Gastrocnemius medialis (tissue), 4 donors: Measurements from ENCODE around the gene GPRC5B. TPM values are rescaled to one million over a fixed set of nuclear protein-coding genes. Genes with fewer than 3 reads are reported as not detected.

Experiments
- ATAC-seq, 2 donors: fragments of 150-250 bp; one replicate each; pipeline ENCODE4 v1.9.1; 2016
- DNase-seq, 2 donors: peaks; one replicate each; pipeline ENCODE4 v3.0.0-alpha.2; 2019
- H3K27ac ChIP-seq, 4 donors: fragments of 200-600 bp; sonication (generic); 1 replicate in 1 of 4; 2 replicates in 3 of 4; pipeline ENCODE4 v1.5.1; 2016 to 2018; ENCODE audit warnings: mild to moderate bottlenecking in 2 of 4, moderate library complexity in 1 of 4
- H3K27me3 ChIP-seq, 3 donors: fragments of 200-600 bp; sonication (generic) in 2 of 3; 1 replicate in 1 of 3; 2 replicates in 2 of 3; pipeline versions ENCODE4 v1.5.1 to v1.6.0; 2016 to 2019; ENCODE audit warnings: mild to moderate bottlenecking in 1 of 3, moderate library complexity in 1 of 3
- H3K36me3 ChIP-seq, 2 donors: fragments of 200-600 bp; sonication (generic) in 1 of 2; one replicate each; pipeline ENCODE4 v1.5.1; 2017 to 2018
- H3K4me1 ChIP-seq, 2 donors: fragments of 200-600 bp; sonication (generic) in 1 of 2; one replicate each; pipeline ENCODE4 v1.5.1; 2016 to 2017; ENCODE audit warnings: mild to moderate bottlenecking in 2 of 2
- H3K4me3 ChIP-seq, 4 donors: fragments of 200-600 bp; sonication (generic) in 3 of 4; 1 replicate in 1 of 4; 2 replicates in 3 of 4; pipeline ENCODE4 v1.5.1; 2016 to 2019; ENCODE audit warnings: mild to moderate bottlenecking in 2 of 4
- H3K9me3 ChIP-seq, 3 donors: fragments of 200-600 bp; sonication (generic) in 2 of 3; 1 replicate in 1 of 3; 2 replicates in 2 of 3; pipeline ENCODE4 v1.5.1; 2016 to 2019
- CTCF ChIP-seq, 5 experiments: fragments of 450-650 bp in 3 of 5; fragments of 200-600 bp in 2 of 5; sonication (generic) in 2 of 5; IDR thresholded peaks in 4 of 5; conservative IDR thresholded peaks in 1 of 5; 1 replicate in 4 of 5; 2 replicates in 1 of 5; pipeline ENCODE4 v1.5.1; 2016 to 2019; ENCODE audit warnings: antibody characterized with exemption in 5 of 5, mild to moderate bottlenecking in 3 of 5, moderate library complexity in 3 of 5
- POLR2A ChIP-seq, 2 donors: fragments of 450-650 bp; IDR thresholded peaks; one replicate each; pipeline ENCODE4 v1.6.1; 2017; ENCODE audit warnings: antibody characterized with exemption in 2 of 2, mild to moderate bottlenecking in 2 of 2, moderate library complexity in 2 of 2
- in situ Hi-C, 4 donors: fragments of 200-750 bp; cut with MboI; loops; one replicate each; pipeline versions ENCODE4 v1.15.0 to v1.8.0; 2017; ENCODE audit warnings: low sequenced_read_pairs in 4 of 4
- intact Hi-C: fragments of 100-400 bp; cut with DNase I; formaldehyde crosslinking; loops from one replicate; pipeline ENCODE4 v1.15.1; 2023; ENCODE audit warnings: low total_unique reads
- total RNA-seq, 4 donors: library from RNA; depleted of rRNA; stranded (reverse); fragments of >200 nt; gene quantifications; one replicate each; pipeline versions ENCODE4 v1.1.0 to v1.2.3, GENCODE V29; 2016

The GPRC5B gene
- total RNA-seq, 4 donors from 2014 or later, result 41.9 to 89.2 (median 71.3) TPM

- Histone ChIP-seq H3K4me3 (no peak overlapping the region), H3K27me3 (no peaks in the 10 kb centered on the region), H3K9me3 (no peaks in the 10 kb centered on the region), H3K36me3 (no peaks in the 10 kb centered on the region), H3K27ac (peak overlapping the region; percentile 86 to 99 (median 98)), H3K4me1 (peaks cover 46 to 72% of the 10 kb centered on the region in 2 donors)
- DNase-seq (no peak), ATAC-seq (no peak)
- intact Hi-C loops (loop anchor here (5.0 to 10.0 kb wide), 2 partner anchors 49 to 1076 kb away; partner anchors contain the start of gene ARL6IP1), in situ Hi-C loops (loop anchor here in 2 of 4 donors (10.0 to 25.0 kb wide), 3 partner anchors 76 to 194 kb away; no protein-coding TSS in a partner anchor)
- no peak for TF ChIP-seq POLR2A (IDR thresholded peaks at IDR 0.05)
- no peak for TF ChIP-seq CTCF (IDR thresholded peaks at IDR 0.05 in 4 of 5, conservative IDR thresholded peaks at IDR 0.05 in 1 of 5)
Observed at GRCh38 chr16:19881028-19881427, 3.6 kb downstream of the GPRC5B start.

GRCh38 chr16:19879241-19879792 is 5.3 kb downstream of the GPRC5B start:
- DNase-seq (peak; percentile 63 to 65), ATAC-seq (peak; percentile 22 to 29)
- intact Hi-C loops, result loop anchor here (5.0 kb wide), 1 partner anchor 1023 kb away; the partner anchor contains the start of genes DCUN1D3 and LYRM1
- no peaks in the 10 kb centered on the region for H3K9me3 ChIP-seq
- TF ChIP-seq POLR2A (IDR thresholded peaks at IDR 0.05), result no peak
- no peak for TF ChIP-seq CTCF (IDR thresholded peaks at IDR 0.05 in 4 of 5, conservative IDR thresholded peaks at IDR 0.05 in 1 of 5)
- in situ Hi-C loops, result loop anchor here in 2 of 4 donors (10.0 to 25.0 kb wide), 2 partner anchors 175 to 192 kb away; no protein-coding TSS in a partner anchor
- no peaks in the 10 kb centered on the region for H3K27me3 ChIP-seq
- peaks cover 52 to 82% of the 10 kb centered on the region in 2 donors for H3K4me1 ChIP-seq
- H3K36me3 ChIP-seq, result no peaks in the 10 kb centered on the region
- peak overlapping the region; percentile 86 to 99 (median 98) for H3K27ac ChIP-seq
- H3K4me3 ChIP-seq, result no peak overlapping the region

GRCh38 chr16:19878757-19879156 is 5.9 kb downstream of the GPRC5B start:
- TF ChIP-seq CTCF (IDR thresholded peaks at IDR 0.05 in 4 of 5, conservative IDR thresholded peaks at IDR 0.05 in 1 of 5), result no peak
- TF ChIP-seq POLR2A (IDR thresholded peaks at IDR 0.05), result no peak
- Histone ChIP-seq H3K27ac (peak overlapping the region; percentile 86 to 99 (median 98)), H3K4me1 (peaks cover 55 to 87% of the 10 kb centered on the region in 2 donors), H3K9me3 (no peaks in the 10 kb centered on the region), H3K36me3 (no peaks in the 10 kb centered on the region), H3K4me3 (no peak overlapping the region), H3K27me3 (no peaks in the 10 kb centered on the region)
- ATAC-seq (no peak), DNase-seq (no peak)
- intact Hi-C loops (loop anchor here (5.0 kb wide), 1 partner anchor 1024 kb away; the partner anchor contains the start of genes DCUN1D3 and LYRM1), in situ Hi-C loops (loop anchor here in 2 of 4 donors (10.0 to 25.0 kb wide), 2 partner anchors 174 to 191 kb away; no protein-coding TSS in a partner anchor)

- H3K9me3 ChIP-seq, result no peaks in the 10 kb centered on the region
- intact Hi-C loops (loop anchor here (5.0 kb wide), 1 partner anchor 1026 kb away; the partner anchor contains the start of genes DCUN1D3 and LYRM1), in situ Hi-C loops (loop anchor here in 2 of 4 donors (10.0 to 25.0 kb wide), 2 partner anchors 172 to 189 kb away; no protein-coding TSS in a partner anchor)
- TF ChIP-seq CTCF (IDR thresholded peaks at IDR 0.05 in 4 of 5, conservative IDR thresholded peaks at IDR 0.05 in 1 of 5), result no peak
- TF ChIP-seq POLR2A (IDR thresholded peaks at IDR 0.05), result no peak
- no peak overlapping the region for H3K4me3 ChIP-seq
- peaks cover 0 to 11% of the 10 kb centered on the region in 2 donors for H3K36me3 ChIP-seq
- DNase-seq, result peak; percentile 68 to 69
- peaks cover 50 to 83% of the 10 kb centered on the region in 2 donors for H3K4me1 ChIP-seq
- ATAC-seq, result peak; percentile 65 to 70
- no peaks in the 10 kb centered on the region for H3K27me3 ChIP-seq
- peak overlapping the region; percentile 86 to 99 (median 98) for H3K27ac ChIP-seq
Observed at GRCh38 chr16:19876501-19877059, 8.1 kb downstream of the GPRC5B start.
